Measurements from ENCODE around the gene MALRD1.

The MALRD1 gene

GRCh38 chr10:19328582-19328981 lies 280.0 kb downstream of the MALRD1 start:
- DNase-seq = no peak
- Mint-ChIP-seq H3K4me1 (no peaks in the 10 kb centered on the region), H3K4me3 (no peak overlapping the region), H3K27me3 (no peaks in the 10 kb centered on the region), H3K27ac (no peak overlapping the region), H3K9me3 (peaks cover 7 to 8% of the 10 kb centered on the region in 2 donors)
- ATAC-seq = no peak

- H3K27me3 Mint-ChIP-seq = no peaks in the 10 kb centered on the region
- no peak overlapping the region for H3K4me3 Mint-ChIP-seq
- ATAC-seq = no peak
- H3K27ac Mint-ChIP-seq = no peak overlapping the region
- no peaks in the 10 kb centered on the region for H3K4me1 Mint-ChIP-seq
- DNase-seq = no peak
- peaks cover 8 to 13% of the 10 kb centered on the region in 2 donors for H3K9me3 Mint-ChIP-seq
Observed at GRCh38 chr10:19329475-19329874, 280.9 kb downstream of the MALRD1 start.

GRCh38 chr10:19332304-19332703 lies 283.7 kb downstream of the MALRD1 start:
- Mint-ChIP-seq H3K27me3 (no peaks in the 10 kb centered on the region), H3K27ac (no peak overlapping the region), H3K4me3 (no peak overlapping the region), H3K9me3 (peaks cover 4 to 13% of the 10 kb centered on the region in 2 donors), H3K4me1 (no peaks in the 10 kb centered on the region)
- ATAC-seq (no peak), DNase-seq (no peak)

- no peak for ATAC-seq
- no peak overlapping the region for H3K4me3 Mint-ChIP-seq
- H3K9me3 Mint-ChIP-seq = peaks cover 4 to 13% of the 10 kb centered on the region in 2 donors
- H3K4me1 Mint-ChIP-seq = no peaks in the 10 kb centered on the region
- no peak for DNase-seq
- no peaks in the 10 kb centered on the region for H3K27me3 Mint-ChIP-seq
- no peak overlapping the region for H3K27ac Mint-ChIP-seq
Observed at GRCh38 chr10:19333631-19334030, 285.0 kb downstream of the MALRD1 start.

- Mint-ChIP-seq H3K4me1 (no peaks in the 10 kb centered on the region), H3K9me3 (no peaks in the 10 kb centered on the region), H3K27ac (no peak overlapping the region), H3K27me3 (no peaks in the 10 kb centered on the region), H3K4me3 (no peak overlapping the region)
- no peak for ATAC-seq
- no peak for DNase-seq
Observed at GRCh38 chr10:19347621-19348020, 299.0 kb downstream of the MALRD1 start.

GRCh38 chr10:19367176-19367575 lies 318.6 kb downstream of the MALRD1 start:
- Mint-ChIP-seq H3K27ac (no peak overlapping the region), H3K4me3 (no peak overlapping the region), H3K27me3 (no peaks in the 10 kb centered on the region), H3K4me1 (no peaks in the 10 kb centered on the region), H3K9me3 (no peaks in the 10 kb centered on the region)
- DNase-seq = no peak
- ATAC-seq = no peak

- DNase-seq (no peak), ATAC-seq (no peak)
- no peaks in the 10 kb centered on the region for H3K27me3 Mint-ChIP-seq
- no peak overlapping the region for H3K27ac Mint-ChIP-seq
- peaks cover 4 to 7% of the 10 kb centered on the region in 2 donors for H3K9me3 Mint-ChIP-seq
- H3K4me1 Mint-ChIP-seq = no peaks in the 10 kb centered on the region
- no peak overlapping the region for H3K4me3 Mint-ChIP-seq
Observed at GRCh38 chr10:19373988-19374387, 325.4 kb downstream of the MALRD1 start.

GRCh38 chr10:19385846-19386450 lies 337.3 kb downstream of the MALRD1 start:
- Mint-ChIP-seq H3K4me3 (no peak overlapping the region), H3K9me3 (peaks cover 9 to 14% of the 10 kb centered on the region in 2 donors), H3K4me1 (no peaks in the 10 kb centered on the region), H3K27me3 (no peaks in the 10 kb centered on the region), H3K27ac (no peak overlapping the region)
- ATAC-seq = no peak
- no peak for DNase-seq

- H3K9me3 Mint-ChIP-seq = peaks cover 8 to 17% of the 10 kb centered on the region in 2 donors
- H3K4me1 Mint-ChIP-seq = no peaks in the 10 kb centered on the region
- ATAC-seq (no peak), DNase-seq (no peak)
- H3K4me3 Mint-ChIP-seq = no peak overlapping the region
- H3K27me3 Mint-ChIP-seq = no peaks in the 10 kb centered on the region
- no peak overlapping the region for H3K27ac Mint-ChIP-seq
Observed at GRCh38 chr10:19408924-19409323, 360.3 kb downstream of the MALRD1 start.

GRCh38 chr10:19411119-19411518 lies 362.5 kb downstream of the MALRD1 start:
- Mint-ChIP-seq H3K27ac (no peak overlapping the region), H3K9me3 (peaks cover 8 to 11% of the 10 kb centered on the region in 2 donors), H3K27me3 (no peaks in the 10 kb centered on the region), H3K4me1 (no peaks in the 10 kb centered on the region), H3K4me3 (no peak overlapping the region)
- DNase-seq (no peak), ATAC-seq (no peak)

- ATAC-seq (no peak), DNase-seq (no peak)
- no peak overlapping the region for H3K27ac Mint-ChIP-seq
- H3K4me1 Mint-ChIP-seq = no peaks in the 10 kb centered on the region
- H3K9me3 Mint-ChIP-seq = peaks cover 0 to 8% of the 10 kb centered on the region in 2 donors
- no peaks in the 10 kb centered on the region for H3K27me3 Mint-ChIP-seq
- no peak overlapping the region for H3K4me3 Mint-ChIP-seq
Observed at GRCh38 chr10:19412531-19412930, 363.9 kb downstream of the MALRD1 start.

GRCh38 chr10:19416164-19416563 lies 367.6 kb downstream of the MALRD1 start:
- Mint-ChIP-seq H3K27me3 (no peaks in the 10 kb centered on the region), H3K4me1 (no peaks in the 10 kb centered on the region), H3K4me3 (no peak overlapping the region), H3K27ac (no peak overlapping the region), H3K9me3 (peaks cover 0 to 4% of the 10 kb centered on the region in 2 donors)
- no peak for ATAC-seq
- no peak for DNase-seq

- Mint-ChIP-seq H3K4me3 (no peak overlapping the region), H3K27ac (no peak overlapping the region), H3K27me3 (no peaks in the 10 kb centered on the region), H3K4me1 (no peaks in the 10 kb centered on the region), H3K9me3 (peaks cover 0 to 4% of the 10 kb centered on the region in 2 donors)
- ATAC-seq (no peak), DNase-seq (no peak)
Observed at GRCh38 chr10:19417740-19418139, 369.1 kb downstream of the MALRD1 start.

- Mint-ChIP-seq H3K4me3 (no peak overlapping the region), H3K27me3 (no peaks in the 10 kb centered on the region), H3K4me1 (no peaks in the 10 kb centered on the region), H3K9me3 (peaks cover 4 to 7% of the 10 kb centered on the region in 2 donors), H3K27ac (no peak overlapping the region)
- ATAC-seq (no peak), DNase-seq (no peak)
Observed at GRCh38 chr10:19421674-19422073, 373.1 kb downstream of the MALRD1 start.

- H3K27ac Mint-ChIP-seq = no peak overlapping the region
- no peaks in the 10 kb centered on the region for H3K4me1 Mint-ChIP-seq
- DNase-seq (no peak), ATAC-seq (no peak)
- H3K9me3 Mint-ChIP-seq = peaks cover 0 to 7% of the 10 kb centered on the region in 2 donors
- H3K4me3 Mint-ChIP-seq = no peak overlapping the region
- H3K27me3 Mint-ChIP-seq = no peaks in the 10 kb centered on the region
Observed at GRCh38 chr10:19426034-19426433, 377.4 kb downstream of the MALRD1 start.

- Mint-ChIP-seq H3K4me1 (no peaks in the 10 kb centered on the region), H3K4me3 (no peak overlapping the region), H3K27ac (no peak overlapping the region), H3K27me3 (no peaks in the 10 kb centered on the region), H3K9me3 (no peaks in the 10 kb centered on the region)
- ATAC-seq (no peak), DNase-seq (no peak)
Observed at GRCh38 chr10:19431622-19432351, 383.2 kb downstream of the MALRD1 start.

Measured in stimulated activated naive CD8-positive, alpha-beta T cell treated with anti-CD3 and anti-CD28 coated beads, Interleukin-15, amount 100 ng/mL, for 72 hours (primary cell).